GM21723 (cell line): ENCODE measurements around the gene FHOD3.
"Not testable (repeated sequence)": the region's sequence is repeated elsewhere in the genome, so short reads cannot be mapped to it uniquely, and the experiment has no call there.

ENCODE experiments used
- ATAC-seq: cut with Tn5 transposase; IDR thresholded peaks from one replicate; pipeline ENCODE4 v1.9.1; 2021; ENCODE audit warnings: mild to moderate bottlenecking, moderate library complexity; ENCODE audit not compliant: unreplicated experiment

FHOD3 gene

GRCh38 chr18:36762965-36763364 lies 465.5 kb downstream of the FHOD3 start:
- ATAC-seq: not testable (repeated sequence)

- no peak for ATAC-seq
Observed at GRCh38 chr18:36766836-36767235, 469.3 kb downstream of the FHOD3 start.

GRCh38 chr18:36769172-36769571 lies 471.7 kb downstream of the FHOD3 start:
- ATAC-seq: no peak

GRCh38 chr18:36769611-36770314 lies 472.2 kb downstream of the FHOD3 start:
- ATAC-seq: no peak

GRCh38 chr18:36770315-36770946 lies 472.9 kb downstream of the FHOD3 start:
- no peak for ATAC-seq

GRCh38 chr18:36771245-36771644 lies 473.7 kb downstream of the FHOD3 start:
- ATAC-seq: peak; percentile 54

- no peak for ATAC-seq
Observed at GRCh38 chr18:36772241-36772723, 474.8 kb downstream of the FHOD3 start.

GRCh38 chr18:36775396-36775795 lies 477.9 kb downstream of the FHOD3 start:
- ATAC-seq: no peak

GRCh38 chr18:36776650-36777049 lies 479.1 kb downstream of the FHOD3 start:
- no peak for ATAC-seq

GRCh38 chr18:36777566-36777965 lies 480.1 kb downstream of the FHOD3 start:
- no peak for ATAC-seq

- no peak for ATAC-seq
Observed at GRCh38 chr18:36780748-36781147, 483.2 kb downstream of the FHOD3 start.

- ATAC-seq: no peak
Observed at GRCh38 chr18:36782710-36783109, 485.2 kb downstream of the FHOD3 start.

GRCh38 chr18:36783792-36784191 lies 486.3 kb downstream of the FHOD3 start:
- ATAC-seq: no peak

GRCh38 chr18:36786686-36787085 lies 489.2 kb downstream of the FHOD3 start:
- no peak for ATAC-seq

- no peak for ATAC-seq
Observed at GRCh38 chr18:36792634-36793283, 495.2 kb downstream of the FHOD3 start.

GRCh38 chr18:36798738-36799473 lies 501.4 kb downstream of the FHOD3 start:
- no peak for ATAC-seq

- ATAC-seq: no peak
Observed at GRCh38 chr18:36805105-36805504, 507.6 kb downstream of the FHOD3 start.

GRCh38 chr18:36808681-36809080 lies 511.2 kb downstream of the FHOD3 start:
- ATAC-seq: no peak

GRCh38 chr18:36809590-36810381 lies 512.3 kb downstream of the FHOD3 start:
- peak; percentile 97 for ATAC-seq

GRCh38 chr18:36811430-36811829 lies 513.9 kb downstream of the FHOD3 start:
- ATAC-seq: no peak
